CD4-positive, alpha-beta T cell treated with Interleukin-17A for 4 hours (primary cell): ENCODE results near the gene MGRN1.
A peak's percentile ranks its signal among the peaks of the same experiment; 100 is the strongest.

Experiments used
- DNase-seq: peaks from one replicate; pipeline ENCODE4 v3.0.0-alpha.2; 2020; ENCODE audit warnings: mixed read lengths

MGRN1 gene

GRCh38 chr16:4677390-4677789 lies 52.8 kb downstream of the MGRN1 start:
- no peak for DNase-seq

GRCh38 chr16:4677994-4678393 lies 53.4 kb downstream of the MGRN1 start:
- DNase-seq, result no peak

- DNase-seq, result no peak
These were observed 54.0 kb downstream of the MGRN1 start for GRCh38 chr16:4678596-4678995.

- no peak for DNase-seq
These were observed 54.7 kb downstream of the MGRN1 start for GRCh38 chr16:4679156-4679849.

GRCh38 chr16:4679850-4680636 lies 55.4 kb downstream of the MGRN1 start:
- DNase-seq, result no peak

GRCh38 chr16:4680673-4681470 lies 56.2 kb downstream of the MGRN1 start:
- no peak for DNase-seq

- DNase-seq, result no peak
These were observed 57.0 kb downstream of the MGRN1 start for GRCh38 chr16:4681471-4682083.

- no peak for DNase-seq
These were observed 57.5 kb downstream of the MGRN1 start for GRCh38 chr16:4682084-4682591.

GRCh38 chr16:4682616-4683254 lies 58.1 kb downstream of the MGRN1 start:
- peak; percentile 50 for DNase-seq

- no peak for DNase-seq
These were observed 58.8 kb downstream of the MGRN1 start for GRCh38 chr16:4683255-4684057.

GRCh38 chr16:4684058-4684715 lies 59.6 kb downstream of the MGRN1 start:
- DNase-seq, result peak; percentile 1

- DNase-seq, result peak; percentile 0
These were observed 60.1 kb downstream of the MGRN1 start for GRCh38 chr16:4684763-4685162.

- peak; percentile 1 for DNase-seq
These were observed 60.7 kb downstream of the MGRN1 start for GRCh38 chr16:4685292-4685691.

GRCh38 chr16:4685776-4686496 lies 61.3 kb downstream of the MGRN1 start:
- peak; percentile 1 for DNase-seq

- DNase-seq, result peak; percentile 1
These were observed 62.0 kb downstream of the MGRN1 start for GRCh38 chr16:4686497-4687210.

- DNase-seq, result no peak
These were observed 62.8 kb downstream of the MGRN1 start for GRCh38 chr16:4687416-4687815.

- DNase-seq, result peak; percentile 1
These were observed 63.5 kb downstream of the MGRN1 start for GRCh38 chr16:4687946-4688673.

GRCh38 chr16:4688674-4689045 lies 64.0 kb downstream of the MGRN1 start:
- no peak for DNase-seq
